Central memory CD4-positive, alpha-beta T cell (primary cell): ENCODE measurements around the gene MCRIP1.

Source experiments
- DNase-seq: peaks from one replicate; pipeline ENCODE4 v3.0.0; 2022

The MCRIP1 gene

GRCh38 chr17:81817758-81818147, 15.3 kb downstream of the MCRIP1 start:
- DNase-seq: no peak

GRCh38 chr17:81815646-81815986, 17.5 kb downstream of the MCRIP1 start:
- no peak for DNase-seq

GRCh38 chr17:81814748-81815645, 18.1 kb downstream of the MCRIP1 start:
- DNase-seq: no peak

- DNase-seq: no peak
Measured at GRCh38 chr17:81813861-81814683, 19.0 kb downstream of the MCRIP1 start.

GRCh38 chr17:81813371-81813684, 19.8 kb downstream of the MCRIP1 start:
- no peak for DNase-seq

GRCh38 chr17:81812571-81813370, 20.3 kb downstream of the MCRIP1 start:
- DNase-seq: no peak

GRCh38 chr17:81811705-81812570, 21.2 kb downstream of the MCRIP1 start:
- DNase-seq: no peak

- no peak for DNase-seq
Measured at GRCh38 chr17:81810892-81811704, 22.0 kb downstream of the MCRIP1 start.

GRCh38 chr17:81810476-81810875, 22.6 kb downstream of the MCRIP1 start:
- DNase-seq: no peak

GRCh38 chr17:81809556-81809998, 23.5 kb downstream of the MCRIP1 start:
- DNase-seq: no peak

GRCh38 chr17:81808778-81809555, 24.1 kb downstream of the MCRIP1 start:
- DNase-seq: no peak

GRCh38 chr17:81807839-81808238, 25.3 kb downstream of the MCRIP1 start:
- no peak for DNase-seq

GRCh38 chr17:81807210-81807719, 25.8 kb downstream of the MCRIP1 start:
- DNase-seq: no peak

- no peak for DNase-seq
Measured at GRCh38 chr17:81806461-81807209, 26.5 kb downstream of the MCRIP1 start.

GRCh38 chr17:81805707-81806460, 27.2 kb downstream of the MCRIP1 start:
- DNase-seq: no peak

GRCh38 chr17:81804559-81805399, 28.3 kb downstream of the MCRIP1 start:
- DNase-seq: no peak

GRCh38 chr17:81803728-81804558, 29.1 kb downstream of the MCRIP1 start, which contains the start of gene GCGR:
GCGR (plus strand) TSS chr17:81804150; CDS start chr17:81809019, 4,869 bp downstream.
- DNase-seq: no peak
